Measurements from ENCODE around the gene OR1F1.
"Not testable (repeated sequence)": the region's sequence is repeated elsewhere in the genome, so short reads cannot be mapped to it uniquely, and the experiment has no call there.

The OR1F1 gene

DNA sequence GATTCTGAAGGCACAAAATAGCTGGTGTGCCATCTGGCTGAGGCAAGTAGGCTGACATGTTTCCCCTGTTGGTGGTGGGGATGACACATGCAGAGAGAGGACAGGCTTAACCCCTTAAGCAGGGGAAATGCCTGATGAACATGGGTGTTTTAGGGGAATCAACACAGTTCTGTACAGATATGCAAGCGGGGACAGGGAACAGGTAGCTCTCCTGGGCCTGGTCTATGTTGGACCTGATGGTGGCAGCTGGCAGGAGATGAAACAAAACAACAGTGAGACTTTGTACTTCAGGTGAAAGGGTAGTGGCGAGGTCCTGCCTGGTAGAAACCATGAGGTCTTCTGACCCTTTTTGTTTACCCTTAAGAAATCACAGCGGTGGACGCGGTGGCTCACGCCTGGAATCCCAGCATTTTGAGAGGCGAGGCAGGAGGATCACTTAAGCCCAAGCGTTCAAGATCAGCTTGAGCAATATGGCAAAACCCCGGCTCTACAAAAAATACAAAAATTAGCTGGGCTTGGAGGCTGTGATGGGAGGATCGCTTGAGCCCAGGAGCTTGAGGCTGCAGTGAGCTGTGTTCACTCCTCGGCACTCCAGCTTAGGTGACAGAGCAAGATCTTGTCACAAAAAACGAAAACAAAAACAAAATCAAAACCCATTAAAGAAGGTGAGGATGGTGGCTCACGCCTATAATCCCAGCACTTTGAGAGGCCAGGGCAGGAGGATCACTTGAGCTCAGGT, 10.5 kb downstream of the OR1F1 start:
- Histone ChIP-seq H3K36me3 (ENCODE audit: control insufficient read depth, insufficient read depth, low read length) (no peaks in the 10 kb centered on the region), H3K27ac (ENCODE audit: insufficient read depth, low read length, poor library complexity, severe bottlenecking) (no peak overlapping the region), H3K27me3 (replicated peaks; ENCODE audit: control insufficient read depth, insufficient read depth, low read length, poor library complexity, severe bottlenecking) (peaks cover 10% of the 10 kb centered on the region), H3K9me3 (ENCODE audit: control insufficient read depth, low read length) (no peaks in the 10 kb centered on the region), H3K4me3 (ENCODE audit: insufficient read depth, low read depth, low read length, poor library complexity, severe bottlenecking) (no peak overlapping the region), H3K4me1 (ENCODE audit: control insufficient read depth, insufficient read depth, low read length, poor library complexity, severe bottlenecking) (no peaks in the 10 kb centered on the region)
- no peak for DNase-seq

DNA sequence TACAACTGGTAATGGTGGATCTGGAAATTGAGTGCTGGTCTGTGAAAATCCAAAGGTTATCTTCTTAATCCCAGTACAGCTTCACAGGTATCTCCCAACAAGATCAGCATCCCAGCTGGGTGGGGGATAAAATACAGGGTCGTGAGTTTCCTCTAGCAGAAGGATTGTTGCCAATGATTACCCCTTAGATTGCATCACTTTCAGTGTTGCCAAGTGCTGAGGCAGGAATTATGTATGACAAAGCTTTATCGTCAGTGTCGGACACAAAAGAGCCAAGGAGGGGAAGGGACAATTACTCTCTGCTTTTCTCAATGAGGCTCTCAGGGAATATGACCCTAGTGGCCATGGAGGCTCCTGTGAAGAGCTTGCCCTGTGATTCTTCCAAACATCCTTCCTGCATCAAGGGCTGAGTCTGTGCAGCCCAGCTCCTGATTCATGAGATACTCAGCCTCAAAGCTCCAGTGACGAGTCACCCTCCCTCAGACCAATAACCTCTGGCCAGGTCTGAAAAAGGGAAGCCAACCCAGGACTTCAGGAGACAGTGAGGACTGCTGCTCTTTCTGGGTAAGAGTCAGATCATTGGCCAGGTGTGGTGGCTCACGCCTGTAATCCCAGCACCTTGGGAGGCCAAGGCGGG, 15.0 kb downstream of the OR1F1 start:
- H3K4me3 ChIP-seq (ENCODE audit: insufficient read depth, low read depth, low read length, poor library complexity, severe bottlenecking), result no peak overlapping the region
- H3K9me3 ChIP-seq (ENCODE audit: control insufficient read depth, low read length), result no peaks in the 10 kb centered on the region
- H3K27ac ChIP-seq (ENCODE audit: insufficient read depth, low read length, poor library complexity, severe bottlenecking), result no peak overlapping the region
- no peaks in the 10 kb centered on the region for H3K36me3 ChIP-seq (ENCODE audit: control insufficient read depth, insufficient read depth, low read length)
- no peak for DNase-seq
- H3K27me3 ChIP-seq (replicated peaks; ENCODE audit: control insufficient read depth, insufficient read depth, low read length, poor library complexity, severe bottlenecking), result no peaks in the 10 kb centered on the region
- no peaks in the 10 kb centered on the region for H3K4me1 ChIP-seq (ENCODE audit: control insufficient read depth, insufficient read depth, low read length, poor library complexity, severe bottlenecking)

DNA sequence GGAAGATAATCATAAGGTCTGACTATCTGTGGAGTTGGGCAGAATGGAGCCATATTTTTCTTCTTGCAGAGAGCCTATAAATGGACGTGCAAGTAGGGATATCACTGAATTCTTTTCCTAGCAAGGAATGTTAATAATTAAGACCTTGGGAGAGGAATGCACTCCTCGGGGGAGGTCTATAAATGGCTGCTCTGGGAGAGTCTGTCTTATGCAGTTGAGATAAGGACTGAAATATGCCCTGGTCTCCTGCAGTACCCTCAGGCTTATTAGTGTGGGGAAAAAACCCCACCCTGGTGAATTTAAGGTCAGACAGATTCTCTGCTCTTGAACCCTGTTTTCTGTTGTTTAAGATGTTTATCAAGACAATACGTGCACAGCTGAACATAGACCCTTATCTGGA, 17.9 kb downstream of the OR1F1 start:
- not testable (repeated sequence) for H3K4me1 ChIP-seq (ENCODE audit: control insufficient read depth, insufficient read depth, low read length, poor library complexity, severe bottlenecking); H3K27ac ChIP-seq (ENCODE audit: insufficient read depth, low read length, poor library complexity, severe bottlenecking); H3K36me3 ChIP-seq (ENCODE audit: control insufficient read depth, insufficient read depth, low read length); H3K27me3 ChIP-seq (replicated peaks; ENCODE audit: control insufficient read depth, insufficient read depth, low read length, poor library complexity, severe bottlenecking); H3K9me3 ChIP-seq (ENCODE audit: control insufficient read depth, low read length); H3K4me3 ChIP-seq (ENCODE audit: insufficient read depth, low read depth, low read length, poor library complexity, severe bottlenecking); DNase-seq

DNA sequence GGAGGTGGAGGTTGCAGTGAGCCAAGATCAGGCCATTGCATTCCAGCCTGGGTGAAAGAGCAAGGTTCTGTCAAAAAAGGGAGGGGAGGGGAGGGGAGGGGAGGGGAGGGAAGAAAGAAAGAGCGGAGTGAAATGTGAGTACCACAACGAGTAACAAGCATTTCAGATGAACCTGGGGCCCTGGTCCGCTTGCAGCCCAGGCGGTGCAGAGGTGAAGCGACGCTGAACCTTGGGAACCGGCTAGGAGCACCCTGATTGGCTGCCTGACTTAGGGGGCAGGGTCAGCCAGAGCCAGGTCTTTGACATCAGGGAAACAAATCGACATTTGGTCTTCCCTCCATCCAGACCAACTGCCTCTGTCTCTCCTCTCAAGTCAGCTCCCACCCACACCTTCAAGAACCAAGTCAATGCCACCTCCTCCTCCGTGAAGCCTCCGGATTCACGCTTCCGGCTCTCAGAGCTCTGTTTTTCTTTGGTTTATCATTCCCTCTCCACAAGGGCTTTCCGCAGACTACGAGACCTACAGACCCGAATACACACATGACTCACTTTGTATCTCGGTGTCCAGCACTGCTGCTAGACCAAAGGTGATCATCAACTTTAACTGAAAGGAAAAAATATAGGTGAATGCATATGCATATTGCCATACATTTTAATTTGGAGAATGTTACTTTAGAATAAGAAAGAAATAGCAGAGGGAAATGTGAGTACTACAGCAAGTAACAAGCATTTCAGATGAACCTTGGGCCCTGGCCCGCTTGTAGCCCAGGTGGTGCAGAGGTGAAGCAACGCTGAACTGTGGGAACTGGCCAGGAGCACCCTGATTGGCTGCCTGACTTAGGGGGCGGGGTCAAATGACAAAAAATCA, 19.3 kb downstream of the OR1F1 start:
- no peak overlapping the region for H3K4me3 ChIP-seq (ENCODE audit: insufficient read depth, low read depth, low read length, poor library complexity, severe bottlenecking)
- no peak overlapping the region for H3K27ac ChIP-seq (ENCODE audit: insufficient read depth, low read length, poor library complexity, severe bottlenecking)
- H3K9me3 ChIP-seq (ENCODE audit: control insufficient read depth, low read length), result no peaks in the 10 kb centered on the region
- no peaks in the 10 kb centered on the region for H3K27me3 ChIP-seq (replicated peaks; ENCODE audit: control insufficient read depth, insufficient read depth, low read length, poor library complexity, severe bottlenecking)
- no peaks in the 10 kb centered on the region for H3K4me1 ChIP-seq (ENCODE audit: control insufficient read depth, insufficient read depth, low read length, poor library complexity, severe bottlenecking)
- no peaks in the 10 kb centered on the region for H3K36me3 ChIP-seq (ENCODE audit: control insufficient read depth, insufficient read depth, low read length)
- DNase-seq, result no peak

DNA sequence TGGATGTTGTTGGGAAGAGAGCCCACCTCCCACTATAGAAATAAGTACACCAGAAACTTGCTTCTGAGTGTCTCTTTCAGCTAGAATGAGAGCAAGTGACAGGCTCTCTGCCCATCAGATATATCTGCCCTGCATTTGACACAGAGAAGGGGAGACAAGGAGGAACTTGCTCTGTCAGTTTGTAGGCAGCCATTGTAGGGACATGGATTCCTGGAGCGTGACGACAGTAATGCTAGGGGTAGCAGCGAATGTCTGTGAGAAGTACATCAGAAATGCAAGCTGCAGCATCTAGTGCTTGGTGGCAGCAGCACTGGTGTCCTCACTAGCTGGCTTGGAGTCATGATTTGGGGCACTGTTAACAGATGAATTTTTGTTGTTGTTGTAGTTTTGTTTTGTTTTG, 24.0 kb downstream of the OR1F1 start:
- Histone ChIP-seq H3K4me3 (ENCODE audit: insufficient read depth, low read depth, low read length, poor library complexity, severe bottlenecking) (no peak overlapping the region), H3K27me3 (replicated peaks; ENCODE audit: control insufficient read depth, insufficient read depth, low read length, poor library complexity, severe bottlenecking) (no peaks in the 10 kb centered on the region), H3K4me1 (ENCODE audit: control insufficient read depth, insufficient read depth, low read length, poor library complexity, severe bottlenecking) (peaks cover 15% of the 10 kb centered on the region), H3K27ac (ENCODE audit: insufficient read depth, low read length, poor library complexity, severe bottlenecking) (no peak overlapping the region), H3K36me3 (ENCODE audit: control insufficient read depth, insufficient read depth, low read length) (no peaks in the 10 kb centered on the region), H3K9me3 (ENCODE audit: control insufficient read depth, low read length) (no peaks in the 10 kb centered on the region)
- no peak for DNase-seq

DNA sequence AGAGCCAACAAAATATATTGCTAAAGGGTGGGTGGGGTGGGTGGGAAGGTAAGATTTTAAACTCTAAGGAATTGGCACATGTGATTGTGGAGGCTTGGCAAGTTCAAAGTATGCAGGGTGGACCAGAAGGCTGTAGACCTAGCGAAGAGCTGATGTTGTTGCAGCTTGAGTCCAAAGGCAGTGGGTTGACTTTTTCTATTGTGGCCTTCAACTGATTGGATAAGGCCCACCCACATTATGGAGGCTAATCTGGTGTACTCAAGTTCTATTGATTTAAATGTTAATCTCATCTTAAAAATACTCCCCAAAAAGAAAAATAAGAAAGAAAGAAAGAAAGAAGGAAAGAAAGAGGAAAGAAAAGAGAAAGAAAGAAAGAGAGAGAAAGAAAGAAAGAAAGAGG, 24.6 kb downstream of the OR1F1 start:
- Histone ChIP-seq H3K4me1 (ENCODE audit: control insufficient read depth, insufficient read depth, low read length, poor library complexity, severe bottlenecking) (peaks cover 15% of the 10 kb centered on the region), H3K36me3 (ENCODE audit: control insufficient read depth, insufficient read depth, low read length) (no peaks in the 10 kb centered on the region), H3K27ac (ENCODE audit: insufficient read depth, low read length, poor library complexity, severe bottlenecking) (no peak overlapping the region), H3K27me3 (replicated peaks; ENCODE audit: control insufficient read depth, insufficient read depth, low read length, poor library complexity, severe bottlenecking) (no peaks in the 10 kb centered on the region), H3K9me3 (ENCODE audit: control insufficient read depth, low read length) (no peaks in the 10 kb centered on the region), H3K4me3 (ENCODE audit: insufficient read depth, low read depth, low read length, poor library complexity, severe bottlenecking) (no peak overlapping the region)
- no peak for DNase-seq

DNA sequence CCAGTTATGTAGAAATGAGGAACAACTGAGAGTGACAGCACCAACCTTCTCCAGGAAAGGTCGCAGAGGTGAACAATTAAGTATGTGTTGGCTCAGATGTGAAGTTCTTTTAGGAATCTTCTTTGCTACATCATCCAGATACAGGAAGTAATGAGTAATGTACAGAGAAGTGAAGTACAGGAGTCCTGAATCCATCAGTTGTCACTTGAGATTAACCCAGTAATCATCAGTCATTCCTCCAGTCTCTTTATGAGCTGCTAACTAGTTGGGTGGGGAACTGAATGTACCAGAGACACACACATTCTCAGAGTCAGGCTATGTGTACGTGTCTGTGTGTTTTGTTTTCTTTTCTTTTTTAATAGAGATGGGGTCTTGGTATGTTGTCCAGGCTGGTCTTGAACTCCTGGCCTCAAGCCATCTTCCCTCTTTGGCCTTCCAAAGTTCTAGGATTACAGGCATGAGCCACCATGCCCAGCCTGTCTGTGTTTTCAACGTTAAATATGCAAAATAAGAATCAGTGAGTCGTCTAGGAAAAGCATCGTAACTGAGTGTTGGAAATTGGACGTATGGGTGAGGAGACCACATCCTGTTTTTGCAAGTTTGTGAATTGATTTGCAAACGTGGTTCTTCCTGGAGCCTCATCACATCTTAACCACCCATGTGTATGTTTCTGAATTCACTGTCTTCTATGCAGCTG, 27.0 kb downstream of the OR1F1 start:
- Histone ChIP-seq H3K36me3 (ENCODE audit: control insufficient read depth, insufficient read depth, low read length) (no peaks in the 10 kb centered on the region), H3K27ac (ENCODE audit: insufficient read depth, low read length, poor library complexity, severe bottlenecking) (peak overlapping the region; percentile 55), H3K9me3 (ENCODE audit: control insufficient read depth, low read length) (peaks cover 2% of the 10 kb centered on the region), H3K4me1 (ENCODE audit: control insufficient read depth, insufficient read depth, low read length, poor library complexity, severe bottlenecking) (peaks cover 15% of the 10 kb centered on the region), H3K4me3 (ENCODE audit: insufficient read depth, low read depth, low read length, poor library complexity, severe bottlenecking) (no peak overlapping the region), H3K27me3 (replicated peaks; ENCODE audit: control insufficient read depth, insufficient read depth, low read length, poor library complexity, severe bottlenecking) (no peaks in the 10 kb centered on the region)
- peak in 2 of 3 donors; percentile 11 to 26 for DNase-seq

DNA sequence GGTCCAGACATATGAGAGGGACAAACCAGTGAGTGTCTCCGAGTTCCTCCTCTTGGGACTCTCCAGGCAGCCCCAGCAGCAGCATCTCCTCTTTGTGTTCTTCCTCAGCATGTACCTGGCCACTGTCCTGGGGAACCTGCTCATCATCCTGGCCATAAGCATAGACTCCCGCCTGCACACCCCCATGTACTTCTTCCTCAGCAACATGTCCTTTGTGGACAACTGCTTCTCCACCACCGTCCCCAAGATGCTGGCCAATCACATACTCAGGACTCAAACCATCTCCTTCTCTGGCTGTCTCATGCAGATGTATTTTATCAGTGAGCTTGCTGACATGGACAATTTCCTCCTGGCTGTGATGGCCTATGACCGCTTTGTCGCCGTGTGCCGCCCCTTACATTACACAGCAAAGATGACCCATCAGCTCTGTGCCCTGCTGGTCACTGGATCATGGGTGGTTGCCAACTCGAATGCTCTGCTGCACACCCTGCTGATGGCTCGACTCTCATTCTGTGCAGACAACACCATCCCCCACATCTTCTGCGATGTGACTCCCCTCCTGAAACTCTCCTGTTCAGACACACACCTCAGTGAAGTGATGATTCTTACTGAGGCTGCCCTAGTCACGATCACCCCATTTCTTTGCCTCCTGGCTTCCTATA, 27.7 kb downstream of the OR1F1 start:
- Histone ChIP-seq H3K4me3 (ENCODE audit: insufficient read depth, low read depth, low read length, poor library complexity, severe bottlenecking) (no peak overlapping the region), H3K4me1 (ENCODE audit: control insufficient read depth, insufficient read depth, low read length, poor library complexity, severe bottlenecking) (peaks cover 15% of the 10 kb centered on the region), H3K36me3 (ENCODE audit: control insufficient read depth, insufficient read depth, low read length) (no peaks in the 10 kb centered on the region), H3K27me3 (replicated peaks; ENCODE audit: control insufficient read depth, insufficient read depth, low read length, poor library complexity, severe bottlenecking) (no peaks in the 10 kb centered on the region), H3K9me3 (ENCODE audit: control insufficient read depth, low read length) (peaks cover 2% of the 10 kb centered on the region), H3K27ac (ENCODE audit: insufficient read depth, low read length, poor library complexity, severe bottlenecking) (peak overlapping the region; percentile 55)
- DNase-seq, result no peak

DNA sequence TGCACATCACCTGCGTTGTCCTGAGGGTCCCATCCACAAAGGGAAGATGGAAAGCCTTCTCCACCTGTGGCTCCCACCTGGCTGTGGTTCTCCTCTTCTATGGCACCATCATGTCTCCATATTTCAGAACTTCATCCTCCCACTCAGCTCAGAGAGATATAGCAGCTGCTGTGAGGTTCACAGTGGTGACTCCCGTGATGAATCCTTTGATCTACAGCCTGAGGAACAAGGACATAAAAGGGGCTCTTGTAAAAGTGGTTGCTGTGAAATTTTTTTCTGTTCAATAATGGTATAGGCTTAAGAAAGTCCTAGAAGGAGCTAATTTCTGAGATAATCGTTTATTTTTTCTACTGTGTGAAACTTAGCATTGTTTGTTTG, 28.2 kb downstream of the OR1F1 start:
- H3K4me3 ChIP-seq (ENCODE audit: insufficient read depth, low read depth, low read length, poor library complexity, severe bottlenecking), result no peak overlapping the region
- no peaks in the 10 kb centered on the region for H3K27me3 ChIP-seq (replicated peaks; ENCODE audit: control insufficient read depth, insufficient read depth, low read length, poor library complexity, severe bottlenecking)
- H3K36me3 ChIP-seq (ENCODE audit: control insufficient read depth, insufficient read depth, low read length), result no peaks in the 10 kb centered on the region
- H3K9me3 ChIP-seq (ENCODE audit: control insufficient read depth, low read length), result peaks cover 2% of the 10 kb centered on the region
- peaks cover 15% of the 10 kb centered on the region for H3K4me1 ChIP-seq (ENCODE audit: control insufficient read depth, insufficient read depth, low read length, poor library complexity, severe bottlenecking)
- no peak for DNase-seq
- peak overlapping the region; percentile 55 for H3K27ac ChIP-seq (ENCODE audit: insufficient read depth, low read length, poor library complexity, severe bottlenecking)

Measured in effector memory CD4-positive, alpha-beta T cell (primary cell).